ENCODE data around the gene SH3GLB1. TPM values are rescaled to one million over a fixed set of nuclear protein-coding genes. Genes with fewer than 3 reads are reported as not detected.

SH3GLB1 gene
- 46.4 and 55.9 TPM in 2 replicates for total RNA-seq

DNA sequence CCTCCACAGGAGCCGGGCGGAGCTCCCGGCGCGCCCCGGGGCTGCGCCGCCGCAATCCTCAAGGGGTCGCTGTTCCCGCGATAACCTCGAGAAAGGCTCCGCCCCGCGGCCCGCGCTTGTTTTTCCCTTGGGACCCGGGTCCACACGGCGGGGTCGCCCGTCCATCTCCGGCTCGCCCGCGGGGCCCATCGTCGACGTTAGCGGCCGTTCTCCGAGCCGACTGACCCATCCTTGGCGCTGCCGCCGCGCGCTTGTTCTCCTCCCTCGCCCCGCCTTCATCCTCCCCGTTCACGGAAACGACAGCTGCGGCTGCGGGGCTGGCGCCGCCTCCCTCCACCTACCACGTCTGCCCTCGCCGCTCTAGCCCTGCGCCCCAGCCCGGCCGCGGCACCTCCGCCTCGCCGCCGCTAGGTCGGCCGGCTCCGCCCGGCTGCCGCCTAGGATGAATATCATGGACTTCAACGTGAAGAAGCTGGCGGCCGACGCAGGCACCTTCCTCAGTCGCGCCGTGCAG is at the start of gene SH3GLB1:
Gene SH3GLB1, plus strand, starts transcription at position 119 of the 514 bp plus-strand sequence. Its CDS starts 324 bp downstream, at position 443.

Other genes with a start within 250 kb of the SH3GLB1 start
- not detected in 2 replicates for gene CLCA1, start 235.6 kb upstream of the SH3GLB1 start, total RNA-seq
- gene CLCA4, start 157.5 kb upstream of the SH3GLB1 start, total RNA-seq, result not detected in 2 replicates
- gene SELENOF, start 209.6 kb downstream of the SH3GLB1 start, total RNA-seq, result 153 and 155 TPM in 2 replicates
- 17.6 and 18.3 TPM in 2 replicates for gene HS2ST1, start 210.1 kb downstream of the SH3GLB1 start, total RNA-seq

Measured in endothelial cell of coronary artery (primary cell).